A549 treated with AZD9567 at 1 μM for 4 hours (cell line): ENCODE measurements around the gene MRPL2. TPM values are rescaled to one million over a fixed set of nuclear protein-coding genes. Genes with fewer than 3 reads are reported as not detected.

Experiments used
- total RNA-seq: library from RNA; stranded (reverse); fragments of 200-300 nt; extraction: Qiagen RNA extraction; gene quantifications from 5 replicates; pipeline ENCODE4 v1.2.3, GENCODE V29; 2022; ENCODE audit not compliant: insufficient read depth

MRPL2 gene
- total RNA-seq: 60.2 to 69.4 TPM (median 62.1 TPM) in 5 replicates

GRCh38 chr6:43059168-43060033, at the start of gene MRPL2, which contains the start of gene KLC4:
Gene MRPL2 (minus strand): TSS chr6:43059434. CDS start chr6:43059381, 53 bp downstream.
Gene KLC4 (plus strand): TSS chr6:43059631. CDS start chr6:43061336, 1,705 bp downstream.

GRCh38 chr6:43075670-43076463, 16.6 kb upstream of the MRPL2 start, which contains the start of gene PTK7:
Gene PTK7 (plus strand): TSS chr6:43076314. CDS start chr6:43076489, 175 bp downstream.

GRCh38 chr6:43053545-43054205, 5.6 kb downstream of the MRPL2 start, which contains the start of gene CUL7:
Gene CUL7 (minus strand): TSS chr6:43053851. CDS start chr6:43052788, 1,063 bp downstream.

GRCh38 chr6:43021270-43022047, 37.8 kb downstream of the MRPL2 start, which contains the start of gene RRP36:
Gene RRP36 (plus strand): TSS chr6:43021623. CDS start chr6:43021655, 32 bp downstream.

GRCh38 chr6:43013843-43014433, 45.3 kb downstream of the MRPL2 start, which contains the start of the genes KLHDC3 and MEA1:
Gene KLHDC3 (plus strand): TSS chr6:43014249. CDS start chr6:43017193, 2,944 bp downstream.
Gene MEA1 (minus strand): TSS chr6:43013946. CDS start chr6:43013813, 133 bp downstream.

Other genes starting within 250 kb of the MRPL2 start
- gene RPL7L1, start 179.8 kb downstream of the MRPL2 start, total RNA-seq: 63.2 to 88.2 TPM (median 65.6 TPM) in 5 replicates
- gene PTCRA, start 143.4 kb downstream of the MRPL2 start, total RNA-seq: not detected in 5 replicates
- 30.9 to 44.1 TPM (median 40.6 TPM) in 5 replicates for gene CNPY3, start 130.0 kb downstream of the MRPL2 start, total RNA-seq
- gene GNMT, start 98.7 kb downstream of the MRPL2 start, total RNA-seq: 0.13 to 0.22 TPM (median 0.16 TPM) in 4 of 5 replicates, not detected in the other
- gene PEX6, start 80.3 kb downstream of the MRPL2 start, total RNA-seq: 6.8 to 9.0 TPM (median 8.8 TPM) in 5 replicates
- 24.4 to 30.2 TPM (median 25.9 TPM) in 5 replicates for gene PPP2R5D, start 74.9 kb downstream of the MRPL2 start, total RNA-seq
- 84.2 to 98.3 TPM (median 93.7 TPM) in 5 replicates for gene MEA1, start 45.5 kb downstream of the MRPL2 start, total RNA-seq
- 26.1 to 33.2 TPM (median 28.5 TPM) in 5 replicates for gene KLHDC3, start 45.2 kb downstream of the MRPL2 start, total RNA-seq
- gene RRP36, start 37.8 kb downstream of the MRPL2 start, total RNA-seq: 67.4 to 78.5 TPM (median 71.4 TPM) in 5 replicates
- 5.6 to 8.5 TPM (median 7.8 TPM) in 5 replicates for gene CUL7, start 5.6 kb downstream of the MRPL2 start, total RNA-seq
- 4.8 to 7.7 TPM (median 6.4 TPM) in 5 replicates for gene KLC4, start 197 bp upstream of the MRPL2 start, total RNA-seq
- 4.4 to 12.7 TPM (median 5.0 TPM) in 5 replicates for gene PTK7, start 16.9 kb upstream of the MRPL2 start, total RNA-seq
- 13.9 to 16.8 TPM (median 16.4 TPM) in 5 replicates for gene SRF, start 111.8 kb upstream of the MRPL2 start, total RNA-seq
- 6.1 to 9.7 TPM (median 9.2 TPM) in 5 replicates for gene CUL9, start 122.8 kb upstream of the MRPL2 start, total RNA-seq
- gene DNPH1, start 170.0 kb upstream of the MRPL2 start, total RNA-seq: 54.2 to 100.0 TPM (median 95.4 TPM) in 5 replicates
- 0.03 to 0.06 TPM (median 0.05 TPM) in 4 of 5 replicates, not detected in the other for gene TTBK1, start 184.0 kb upstream of the MRPL2 start, total RNA-seq
- gene SLC22A7, start 238.8 kb upstream of the MRPL2 start, total RNA-seq: not detected in 5 replicates
- 0.23 to 0.57 TPM (median 0.53 TPM) in 4 of 5 replicates, not detected in the other for gene CRIP3, start 249.4 kb upstream of the MRPL2 start, total RNA-seq